Measurements from ENCODE around the gene TLR6.

- TF ChIP-seq CTCF (IDR thresholded peaks at IDR 0.05) (no peak), POLR2A (IDR thresholded peaks at IDR 0.05) (no peak), POLR2AphosphoS5 (IDR thresholded peaks at IDR 0.05; ENCODE audit: insufficient read depth in 1 of 2, low read depth in 1 of 2) (no peak)
Observed at GRCh38 chr4:38831653-38832052, 25.0 kb downstream of the TLR6 start.
